ENCODE data around the gene YY1AP1.

DNA sequence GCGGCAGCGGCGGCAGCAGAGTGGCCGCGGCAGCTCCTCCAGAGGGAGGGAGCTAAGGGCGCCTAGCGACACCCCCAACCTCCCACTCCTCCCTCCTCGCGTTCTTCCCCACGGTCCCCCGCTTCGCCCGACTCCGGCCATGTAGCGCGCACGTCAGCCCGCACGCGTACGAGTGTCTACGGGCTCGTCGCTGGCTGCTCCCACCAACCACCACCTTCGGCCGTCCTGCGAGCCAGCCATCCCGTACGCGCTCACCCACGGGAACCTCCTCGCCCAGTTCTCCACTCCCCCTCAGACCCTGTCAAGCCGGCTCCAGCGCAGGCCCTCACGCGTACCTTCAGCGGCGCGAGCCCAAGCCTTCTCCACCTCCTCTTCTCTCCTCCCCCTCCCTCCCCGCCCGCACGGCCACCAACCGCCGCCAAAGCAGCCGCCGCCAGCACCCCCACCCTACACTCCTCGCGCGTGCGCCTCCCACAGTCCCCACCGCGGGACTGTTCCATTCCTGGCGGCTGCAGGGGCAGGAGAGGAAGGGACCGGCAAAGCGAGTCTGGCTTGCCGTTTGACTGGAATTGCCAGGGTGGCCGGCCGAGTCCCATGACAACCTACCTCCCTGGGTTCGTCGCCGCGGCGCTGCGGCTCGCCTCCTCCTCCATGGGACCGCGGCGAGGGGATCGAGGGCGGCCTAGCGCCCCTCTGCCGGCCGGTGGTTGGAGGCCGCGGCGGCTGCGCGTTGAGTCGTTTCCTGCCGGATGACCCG, at the start of gene YY1AP1:
- TF ChIP-seq, protein P1, sequence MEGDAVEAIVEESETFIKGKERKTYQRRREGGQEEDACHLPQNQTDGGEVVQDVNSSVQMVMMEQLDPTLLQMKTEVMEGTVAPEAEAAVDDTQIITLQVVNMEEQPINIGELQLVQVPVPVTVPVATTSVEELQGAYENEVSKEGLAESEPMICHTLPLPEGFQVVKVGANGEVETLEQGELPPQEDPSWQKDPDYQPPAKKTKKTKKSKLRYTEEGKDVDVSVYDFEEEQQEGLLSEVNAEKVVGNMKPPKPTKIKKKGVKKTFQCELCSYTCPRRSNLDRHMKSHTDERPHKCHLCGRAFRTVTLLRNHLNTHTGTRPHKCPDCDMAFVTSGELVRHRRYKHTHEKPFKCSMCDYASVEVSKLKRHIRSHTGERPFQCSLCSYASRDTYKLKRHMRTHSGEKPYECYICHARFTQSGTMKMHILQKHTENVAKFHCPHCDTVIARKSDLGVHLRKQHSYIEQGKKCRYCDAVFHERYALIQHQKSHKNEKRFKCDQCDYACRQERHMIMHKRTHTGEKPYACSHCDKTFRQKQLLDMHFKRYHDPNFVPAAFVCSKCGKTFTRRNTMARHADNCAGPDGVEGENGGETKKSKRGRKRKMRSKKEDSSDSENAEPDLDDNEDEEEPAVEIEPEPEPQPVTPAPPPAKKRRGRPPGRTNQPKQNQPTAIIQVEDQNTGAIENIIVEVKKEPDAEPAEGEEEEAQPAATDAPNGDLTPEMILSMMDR (IDR thresholded peaks at IDR 0.05; ENCODE audit: poor library complexity), result no peak
- TF ChIP-seq EZH2 (IDR thresholded peaks at IDR 0.05; ENCODE audit: borderline replicate concordance), result no peak
